Fibroblast of lung (primary cell): ENCODE measurements around the gene GAL3ST2.

Source experiments
- CTCF ChIP-seq, 2 donors: IDR thresholded peaks in 1 of 2; conservative IDR thresholded peaks in 1 of 2; 1 replicate in 1 of 2; 2 replicates in 1 of 2; pipeline ENCODE4 v1.5.1; 2011 to 2012; ENCODE audit warnings: low read length in 2 of 2, control low read depth in 1 of 2, inconsistent platforms in 1 of 2, low read depth in 1 of 2, mild to moderate bottlenecking in 1 of 2
- EZH2 ChIP-seq: IDR thresholded peaks from 2 replicates; pipeline ENCODE4 v1.5.1; 2012; ENCODE audit warnings: low read length, control low read depth, mild to moderate bottlenecking; ENCODE audit errors: missing control alignments

GRCh38 chr2:241794250-241794823 lies 17.7 kb downstream of the GAL3ST2 start:
- TF ChIP-seq CTCF (conservative IDR thresholded peaks at IDR 0.05 in 1 of 2, IDR thresholded peaks at IDR 0.05 in 1 of 2; ENCODE audit: low read depth in 1 of 2, low read length in 2 of 2) (no peak), EZH2 (no peak)
